Heart left ventricle (tissue), 13 donors: ENCODE data around the gene TMPRSS4.

Source experiments
- CTCF ChIP-seq, 12 donors: fragments of 200-600 bp; sonication (generic) in 4 of 12; IDR thresholded peaks; one replicate each; pipeline versions ENCODE4 v1.5.0 to v1.8.0; 2018 to 2022; ENCODE audit warnings: antibody characterized with exemption in 12 of 12, mild to moderate bottlenecking in 5 of 12
- POLR2A ChIP-seq, 2 donors: fragments of 450-650 bp; IDR thresholded peaks; one replicate each; pipeline ENCODE4 v1.6.1; 2017; ENCODE audit warnings: antibody characterized with exemption in 2 of 2, mild to moderate bottlenecking in 2 of 2, moderate library complexity in 2 of 2
- donor health status: ischemic (EF 13 %, LVEDD 7.1; RV severe dilation, severe dysfunction).
- donor health status: DM: no; HTN: yes; CAD: no.
- donor health status: DM: no; HTN: no; CAD: no.
- donor health status: ischemic (EF 25% LVEDD 6.9; RV normal size, moderate dysfunction).
- donor health status: ischemic (EF 25% LVEDD 5.7; RV mildly dilated, moderate dysfunction).
- donor health status: ischemic (EF 35%, LVEDD 5.7; RV mildly dilated, moderate dysfunction).
- donor health status: nonischemic (EF 11% LVEDD 7.7; RV severe dilation, severe dysfunction).
- donor health status: DM: yes; HTN: yes; CAD: no.
- donor health status: PGD.
- donor health status: ischemic (EF 29% LVEDD 5.4; RV normal size, mild dysfunction).
- donor health status: nonischemic (EF 23%, LVEDD 6.1; RV moderate dilation, normal function).

- TF ChIP-seq POLR2A (IDR thresholded peaks at IDR 0.05) (no peak), CTCF (IDR thresholded peaks at IDR 0.05) (no peak)
Observed at GRCh38 chr11:118117790-118118601, 41.1 kb downstream of the TMPRSS4 start.
